22Rv1 (cell line): ENCODE measurements around the gene FADS3.

Experiments used
- ZFX ChIP-seq: fragments of 450-650 bp; IDR thresholded peaks from 2 replicates; pipeline ENCODE4 v1.6.1; 2017; ENCODE audit warnings: antibody characterized with exemption, borderline replicate concordance
- TF ChIP-seq, protein P1 (sequence below): fragments of 450-650 bp; IDR thresholded peaks from 2 replicates; pipeline ENCODE4 v1.5.1; 2017; ENCODE audit warnings: mild to moderate bottlenecking

- TF ChIP-seq, protein P1, sequence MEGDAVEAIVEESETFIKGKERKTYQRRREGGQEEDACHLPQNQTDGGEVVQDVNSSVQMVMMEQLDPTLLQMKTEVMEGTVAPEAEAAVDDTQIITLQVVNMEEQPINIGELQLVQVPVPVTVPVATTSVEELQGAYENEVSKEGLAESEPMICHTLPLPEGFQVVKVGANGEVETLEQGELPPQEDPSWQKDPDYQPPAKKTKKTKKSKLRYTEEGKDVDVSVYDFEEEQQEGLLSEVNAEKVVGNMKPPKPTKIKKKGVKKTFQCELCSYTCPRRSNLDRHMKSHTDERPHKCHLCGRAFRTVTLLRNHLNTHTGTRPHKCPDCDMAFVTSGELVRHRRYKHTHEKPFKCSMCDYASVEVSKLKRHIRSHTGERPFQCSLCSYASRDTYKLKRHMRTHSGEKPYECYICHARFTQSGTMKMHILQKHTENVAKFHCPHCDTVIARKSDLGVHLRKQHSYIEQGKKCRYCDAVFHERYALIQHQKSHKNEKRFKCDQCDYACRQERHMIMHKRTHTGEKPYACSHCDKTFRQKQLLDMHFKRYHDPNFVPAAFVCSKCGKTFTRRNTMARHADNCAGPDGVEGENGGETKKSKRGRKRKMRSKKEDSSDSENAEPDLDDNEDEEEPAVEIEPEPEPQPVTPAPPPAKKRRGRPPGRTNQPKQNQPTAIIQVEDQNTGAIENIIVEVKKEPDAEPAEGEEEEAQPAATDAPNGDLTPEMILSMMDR: no peak
- no peak for TF ChIP-seq ZFX
Measured at GRCh38 chr11:61870541-61871031, 20.8 kb downstream of the FADS3 start.
